Measurements from ENCODE around the gene SLFNL1.

Gene SLFNL1

DNA sequence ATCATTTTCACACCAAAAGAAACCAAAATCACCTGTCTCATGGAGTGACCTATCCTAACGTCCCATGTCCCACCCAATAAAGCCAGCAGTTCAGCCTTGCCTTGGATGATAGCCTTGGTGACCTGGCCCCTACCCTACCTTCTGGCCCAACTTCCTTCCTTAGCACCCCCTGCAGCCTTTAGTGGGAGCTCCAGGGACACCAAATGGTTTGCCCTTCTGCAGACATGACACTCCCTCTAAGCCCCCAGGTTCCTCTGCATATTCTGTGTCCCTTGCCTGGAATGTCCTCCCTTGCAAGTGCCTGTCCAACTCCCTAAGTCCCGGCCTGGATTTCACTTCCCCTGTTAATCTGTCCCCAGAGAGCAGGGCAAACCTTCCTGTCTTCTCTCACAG, 2.2 kb downstream of the SLFNL1 start:
- no peak for DNase-seq

DNA sequence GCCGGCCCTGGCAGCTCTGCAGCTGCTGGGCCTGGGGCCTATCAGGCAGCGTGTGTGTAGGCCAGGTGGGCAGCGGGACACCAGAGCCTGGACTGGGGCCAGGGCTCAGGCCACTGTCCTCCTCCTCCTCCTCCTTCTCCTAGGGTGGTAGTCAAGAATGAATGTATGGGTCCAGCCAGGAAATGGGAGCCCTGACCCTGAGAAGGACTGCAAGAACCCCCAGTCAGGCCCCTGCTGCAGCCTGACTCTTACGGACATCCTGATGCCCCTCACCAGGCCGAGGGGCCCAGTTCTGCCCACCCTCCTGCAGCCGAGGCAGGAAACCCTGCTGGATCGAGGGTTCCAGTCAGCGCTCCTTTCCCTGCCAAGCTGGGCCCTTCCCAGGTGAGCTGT, 3.5 kb downstream of the SLFNL1 start:
- DNase-seq = no peak

DNA sequence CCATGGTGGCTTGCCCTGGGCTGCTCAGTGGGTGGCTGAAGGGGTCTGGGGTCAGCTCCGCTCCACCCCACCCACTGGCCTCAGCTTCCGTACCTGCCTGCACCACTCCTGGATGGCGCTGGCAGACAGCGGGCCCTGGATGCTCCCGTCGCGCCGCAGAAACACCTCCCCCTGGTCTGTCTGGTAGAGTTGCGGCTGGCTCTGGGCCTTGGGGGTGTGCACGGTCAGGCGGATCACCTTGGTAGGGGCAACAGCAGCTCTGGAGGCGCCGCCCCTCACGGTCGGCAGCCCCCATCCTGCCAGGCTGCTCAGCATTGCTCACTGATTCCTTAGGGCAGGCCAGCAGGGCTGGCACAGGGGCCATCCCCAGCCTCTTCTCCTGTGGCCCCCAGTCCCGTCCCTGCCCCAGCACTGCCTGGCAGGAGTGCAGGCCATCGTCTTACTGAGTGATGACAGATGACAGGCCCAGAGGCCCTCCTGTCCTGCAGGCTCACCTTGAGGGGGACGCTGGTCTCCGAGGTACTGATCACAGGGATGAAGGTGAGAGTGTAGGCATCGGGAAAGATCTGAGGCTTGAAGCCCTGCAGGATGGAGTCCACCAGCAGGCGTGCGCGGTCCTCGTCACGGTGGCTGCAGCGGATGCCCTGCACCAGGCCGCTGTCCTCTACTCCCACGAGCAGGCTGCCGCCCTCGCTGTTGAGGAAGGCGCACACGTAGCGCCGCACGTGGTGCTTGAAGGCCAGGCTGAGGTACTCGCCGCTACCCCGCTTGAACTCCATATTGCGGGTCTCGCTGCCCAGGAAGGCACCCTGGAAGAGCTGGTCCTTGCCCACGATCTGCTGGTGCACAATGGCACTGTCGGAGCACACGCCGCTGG, 4.1 kb downstream of the SLFNL1 start:
- no peak for DNase-seq

DNA sequence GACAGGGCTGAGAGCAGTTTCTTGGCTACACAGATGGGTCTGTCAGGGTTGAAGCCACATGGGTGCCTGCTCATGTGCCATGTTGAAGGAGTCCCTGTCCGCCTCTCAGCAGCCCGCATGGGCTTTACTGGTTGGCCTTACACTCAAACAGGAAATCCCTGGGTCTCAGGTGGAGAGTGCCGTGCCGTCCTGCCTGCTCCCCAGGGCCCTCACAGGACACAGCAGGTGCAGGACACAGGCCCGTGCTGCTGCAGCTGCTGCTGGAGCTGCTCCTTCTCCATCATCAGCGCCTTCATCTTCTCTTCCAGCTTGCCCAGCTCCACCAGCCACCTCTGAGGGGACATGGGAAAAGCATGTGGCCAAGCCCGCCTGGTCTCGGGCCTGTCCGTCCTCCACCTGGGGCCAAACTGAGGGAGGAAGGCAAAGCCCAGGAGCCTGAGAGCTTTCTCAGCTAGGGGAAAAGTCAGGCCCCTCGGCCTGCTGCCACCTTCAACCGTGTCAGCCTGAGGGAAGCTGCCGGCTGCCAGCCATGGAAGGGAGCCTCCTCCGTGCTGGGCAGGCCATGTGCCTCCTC, 5.5 kb downstream of the SLFNL1 start:
- no peak for DNase-seq

DNA sequence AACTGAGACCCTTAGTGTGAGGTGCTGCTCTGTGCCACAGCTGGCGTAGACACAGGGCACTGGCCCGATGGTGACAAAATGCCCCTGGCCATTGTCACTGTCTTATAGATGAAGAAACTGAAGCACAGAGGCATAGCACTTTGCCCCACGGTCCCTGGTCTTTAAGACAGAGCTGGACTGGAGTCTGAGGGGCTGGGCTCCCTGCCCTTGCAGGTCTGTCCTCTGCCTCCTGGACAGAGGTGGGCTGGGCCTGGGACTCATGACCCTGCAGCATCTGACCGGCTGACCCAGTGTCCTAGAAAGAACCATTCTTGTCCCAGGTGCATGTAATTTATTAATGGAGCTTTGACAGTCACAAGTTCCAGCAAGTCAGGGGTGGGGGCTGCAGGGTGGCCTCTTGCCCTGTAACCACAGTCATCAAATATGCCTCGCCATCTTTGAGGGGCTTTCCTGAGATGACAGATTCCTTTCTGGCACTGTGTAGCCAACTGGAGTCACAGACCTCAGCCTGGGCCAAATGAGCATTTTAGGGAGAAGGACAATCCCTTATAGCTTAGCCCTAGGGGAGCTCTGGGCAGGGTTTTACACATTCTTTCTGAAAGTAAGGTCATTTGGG, 6.1 kb downstream of the SLFNL1 start:
- DNase-seq = no peak

DNA sequence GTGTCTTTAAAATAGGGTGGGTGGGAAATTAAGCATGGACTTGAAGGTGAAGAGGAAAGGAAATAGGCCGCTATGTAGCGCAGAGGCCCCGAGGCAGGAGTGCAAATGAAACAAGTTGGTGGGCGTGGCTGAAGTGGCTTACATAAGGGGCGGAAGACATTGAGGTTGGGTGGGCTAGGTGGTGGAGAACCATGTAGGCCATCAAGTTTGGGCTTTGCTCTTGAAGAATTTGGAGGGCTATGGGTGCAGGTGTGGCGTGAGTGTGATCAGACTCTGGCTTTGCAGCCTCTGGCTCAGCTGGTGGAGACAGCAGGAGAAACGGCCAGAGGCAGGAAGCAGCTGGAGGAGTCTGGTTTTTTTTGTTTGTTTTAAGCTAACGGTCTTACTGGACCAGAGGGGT, 6.7 kb downstream of the SLFNL1 start:
- no peak for DNase-seq

DNA sequence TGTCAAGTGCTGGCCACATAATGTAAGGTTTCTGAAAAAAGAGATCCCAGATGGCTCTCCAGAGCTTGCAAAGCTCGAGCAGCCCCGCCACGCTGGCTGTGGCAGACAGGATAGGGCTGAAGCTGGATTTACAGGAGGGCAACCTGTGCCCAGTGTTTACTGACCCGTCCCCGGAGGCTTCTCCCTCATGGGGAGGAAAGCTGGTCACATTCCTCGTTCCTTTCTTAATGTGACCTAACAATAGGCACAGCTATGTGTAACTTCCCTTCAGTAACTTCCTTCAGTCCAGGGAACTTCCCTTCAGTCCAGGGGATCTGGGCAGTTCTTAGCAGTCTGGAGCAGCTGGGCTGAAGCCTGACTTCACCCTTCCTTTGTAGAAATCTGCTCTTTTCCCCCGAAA, 7.7 kb downstream of the SLFNL1 start:
- no peak for DNase-seq

DNA sequence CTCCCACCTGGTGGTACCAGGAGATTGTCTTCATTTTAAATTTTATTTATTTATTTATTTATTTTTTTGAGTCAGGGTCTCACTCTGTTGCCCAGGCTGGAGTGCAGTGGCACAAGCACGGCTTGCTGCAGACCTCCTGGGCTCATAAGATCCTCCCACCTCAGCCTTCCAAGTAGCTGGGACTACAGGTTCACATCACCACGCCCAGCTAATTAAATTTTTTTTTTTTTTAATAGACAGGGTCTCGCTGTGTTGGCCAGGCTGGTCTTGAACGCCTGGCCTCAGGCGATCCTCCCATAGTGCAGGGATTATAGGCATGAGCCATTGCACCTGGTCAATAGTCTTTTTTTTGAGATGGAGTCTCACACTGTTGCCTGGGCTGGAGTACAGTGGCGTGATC, 8.5 kb downstream of the SLFNL1 start:
- DNase-seq = no peak

DNA sequence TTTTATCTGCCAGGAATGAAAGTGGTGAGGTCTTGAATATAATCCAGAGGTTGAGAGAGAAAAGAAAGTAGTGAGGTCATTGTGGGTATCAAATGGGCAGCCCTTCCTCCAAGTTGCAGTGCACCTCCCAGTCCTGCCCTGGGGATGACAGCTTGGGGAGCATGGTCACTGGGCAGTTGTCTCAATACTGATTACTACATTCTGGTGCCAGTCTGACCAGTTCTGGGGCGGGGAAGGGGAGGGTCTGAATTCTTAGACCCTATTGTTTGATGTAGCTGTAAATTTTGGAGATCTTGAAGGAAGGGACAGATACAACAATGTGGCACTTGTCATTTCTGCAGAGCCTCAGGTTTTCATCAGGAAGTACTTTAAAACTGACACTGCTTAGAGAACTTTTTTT, 11.2 kb downstream of the SLFNL1 start:
- DNase-seq = no peak

DNA sequence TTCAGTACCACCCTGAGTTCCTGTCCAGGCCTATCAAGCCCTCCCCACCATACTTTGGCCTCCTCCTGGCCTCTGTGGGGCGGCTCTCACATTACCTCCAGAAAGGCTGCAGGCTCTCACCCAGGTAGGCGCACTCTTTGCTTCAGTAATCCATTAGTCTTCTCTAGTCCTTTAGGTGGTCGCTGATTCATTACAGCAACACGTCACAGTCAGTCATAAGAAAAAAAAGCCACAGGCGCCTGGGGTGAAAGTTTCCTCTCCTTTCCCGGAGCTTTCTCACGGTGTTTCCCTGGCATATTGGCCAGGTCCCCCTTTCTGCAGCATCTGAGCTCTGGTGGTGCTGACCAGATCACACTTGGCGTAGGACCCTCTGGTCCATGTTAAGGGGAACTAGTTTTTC, 12.1 kb downstream of the SLFNL1 start:
- no peak for DNase-seq

DNA sequence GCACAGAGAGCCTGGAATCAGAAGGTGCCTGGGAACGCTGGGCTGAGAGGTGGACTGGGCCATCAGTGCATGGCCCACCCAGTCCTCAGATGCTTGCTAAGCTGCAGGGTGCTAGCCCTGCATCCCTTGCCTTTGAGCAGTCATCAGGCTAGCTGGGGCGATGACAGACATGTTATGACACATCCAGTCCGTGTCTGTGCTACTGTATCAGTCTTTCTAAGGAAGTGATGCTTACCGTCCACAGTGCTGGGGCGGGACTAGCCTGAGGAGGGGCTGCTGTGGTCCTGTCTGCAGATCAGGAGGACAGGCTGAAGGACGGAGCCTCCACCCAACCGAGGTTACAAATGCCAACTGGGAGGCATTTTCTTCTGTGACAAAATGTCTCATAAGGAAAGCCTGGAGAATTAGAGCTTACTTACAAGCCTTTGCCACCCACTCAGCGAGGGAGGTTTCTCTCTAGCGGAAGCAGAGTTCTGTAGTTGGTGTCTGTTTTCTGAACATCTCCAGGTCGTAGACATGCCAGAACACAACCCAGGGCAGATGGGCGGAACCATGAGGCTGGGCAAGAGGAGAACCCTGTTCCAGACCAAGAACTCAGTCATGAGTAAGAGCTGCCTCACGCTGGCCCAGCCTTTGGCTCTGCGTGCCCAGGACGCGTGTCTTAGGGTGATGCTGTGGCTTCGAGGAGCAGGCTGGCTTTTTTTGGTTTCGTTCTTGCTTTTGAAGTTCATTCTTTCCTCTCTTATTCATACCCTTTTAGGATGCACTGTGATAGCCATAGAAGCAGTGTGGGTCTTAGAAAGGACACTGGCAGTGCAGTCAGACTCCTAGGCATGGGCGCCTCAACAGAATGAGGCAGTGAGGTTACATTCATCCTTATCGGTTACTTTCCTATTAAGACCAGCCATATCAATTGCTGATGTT, 14.3 kb downstream of the SLFNL1 start:
- no peak for DNase-seq

DNA sequence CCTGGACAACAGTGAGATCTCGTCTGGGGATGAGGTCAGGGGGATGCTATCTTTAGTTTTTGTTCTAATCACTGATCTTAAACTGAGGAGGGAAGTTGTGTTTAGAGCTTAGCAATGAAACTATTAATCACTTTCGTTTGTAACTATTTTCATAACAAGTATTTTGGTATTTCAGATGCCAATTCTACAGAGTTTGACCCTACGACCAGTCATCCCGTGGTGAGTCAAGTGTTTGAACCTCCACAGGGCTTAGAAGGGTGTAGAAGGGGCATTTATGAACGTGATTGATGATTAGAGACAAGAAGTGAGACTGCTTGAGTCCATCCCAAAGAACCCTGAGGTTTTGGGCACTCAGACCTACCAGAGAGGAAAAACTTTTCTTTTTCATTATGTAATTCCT, 15.6 kb downstream of the SLFNL1 start:
- no peak for DNase-seq

DNA sequence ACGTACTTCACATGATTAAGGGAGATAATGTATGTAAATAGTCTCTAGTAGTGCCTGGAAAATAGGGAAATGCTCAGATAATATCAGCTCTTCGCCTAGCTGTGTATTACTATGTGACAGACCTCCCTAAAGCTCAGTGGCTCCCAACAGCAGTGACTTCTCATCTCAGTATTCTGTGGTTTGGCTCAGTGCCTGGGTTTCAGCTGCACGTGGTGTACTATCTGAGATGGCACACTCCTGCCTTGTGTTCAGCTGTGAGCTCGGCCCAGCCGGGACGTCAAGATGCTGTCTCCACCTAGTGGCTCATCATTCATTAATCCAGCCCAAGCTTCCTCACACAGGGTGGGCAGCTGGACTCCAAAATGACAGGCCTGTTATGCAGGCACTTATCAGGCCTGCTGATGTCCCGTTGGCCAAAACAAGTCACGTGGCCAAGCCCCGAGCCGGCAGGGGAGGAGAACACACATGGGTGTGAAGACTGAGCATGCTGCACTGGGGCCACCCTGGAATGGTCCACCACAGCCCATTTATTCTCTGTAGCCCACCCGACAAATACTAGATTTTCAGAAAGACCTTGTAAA, 17.8 kb downstream of the SLFNL1 start:
- DNase-seq = peak; percentile 92

DNA sequence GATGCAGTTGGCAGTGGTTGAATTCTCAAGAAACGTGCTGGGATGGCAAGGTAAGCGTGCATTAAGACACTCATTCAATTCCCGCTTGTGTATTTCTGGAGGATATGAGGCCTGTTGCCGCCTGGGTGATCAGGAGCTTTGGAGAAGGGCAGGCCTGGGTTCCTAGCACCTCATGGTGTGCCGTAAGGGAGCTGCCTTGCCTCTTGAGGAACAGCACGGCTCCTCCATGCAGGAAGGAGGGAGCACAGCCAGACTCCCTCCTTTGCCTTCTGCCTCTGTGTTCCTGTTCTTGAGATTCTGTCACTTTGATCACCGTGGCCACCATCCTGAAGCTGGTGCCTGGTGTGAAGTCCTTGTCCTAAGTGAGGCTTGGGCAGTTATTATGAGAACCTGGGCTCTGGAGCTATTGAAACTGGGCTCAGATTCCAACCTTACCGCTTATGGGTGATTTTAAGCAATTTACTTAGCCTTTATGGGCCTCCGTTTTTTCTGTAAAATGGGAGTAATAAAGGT, 18.3 kb downstream of the SLFNL1 start:
- no peak for DNase-seq

DNA sequence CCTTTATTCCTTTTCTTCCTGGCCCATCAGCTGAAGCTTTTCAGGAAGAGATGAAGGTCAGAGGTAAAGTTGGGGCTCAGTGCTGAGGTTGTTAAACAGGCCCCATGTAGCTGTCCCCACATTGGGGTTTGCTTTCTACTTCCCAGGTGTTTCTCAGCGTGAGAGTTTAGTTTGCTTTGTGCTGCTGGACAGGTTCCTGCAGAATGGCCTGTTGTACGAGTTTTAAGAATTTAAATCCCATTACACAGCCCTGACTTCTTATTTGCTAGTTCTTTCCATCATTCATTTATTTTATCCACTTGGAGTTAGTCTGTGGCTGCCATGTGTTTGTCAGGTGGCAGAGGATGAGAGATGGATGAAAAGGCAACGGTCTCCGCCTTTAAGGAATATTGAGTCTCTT, 22.9 kb downstream of the SLFNL1 start:
- no peak for DNase-seq

DNA sequence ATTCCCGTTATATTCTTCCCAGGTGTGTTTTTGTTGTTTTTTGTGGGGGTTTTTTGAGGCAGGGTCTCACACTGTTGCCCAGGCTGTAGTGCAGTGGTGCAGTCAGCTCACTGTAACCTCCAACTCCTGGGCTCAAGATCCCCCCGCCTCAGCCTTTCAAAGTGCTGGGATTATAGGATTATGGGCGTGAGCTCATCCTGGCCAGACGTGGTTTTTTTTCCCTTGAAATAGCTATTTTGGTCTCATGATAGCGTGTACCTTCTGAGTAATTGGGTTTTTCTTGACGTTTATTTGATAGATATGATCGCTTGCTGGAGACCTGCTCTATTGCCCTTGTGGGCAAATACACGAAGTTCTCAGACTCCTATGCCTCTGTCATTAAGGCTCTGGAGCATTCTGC, 24.4 kb downstream of the SLFNL1 start:
- no peak for DNase-seq

DNA sequence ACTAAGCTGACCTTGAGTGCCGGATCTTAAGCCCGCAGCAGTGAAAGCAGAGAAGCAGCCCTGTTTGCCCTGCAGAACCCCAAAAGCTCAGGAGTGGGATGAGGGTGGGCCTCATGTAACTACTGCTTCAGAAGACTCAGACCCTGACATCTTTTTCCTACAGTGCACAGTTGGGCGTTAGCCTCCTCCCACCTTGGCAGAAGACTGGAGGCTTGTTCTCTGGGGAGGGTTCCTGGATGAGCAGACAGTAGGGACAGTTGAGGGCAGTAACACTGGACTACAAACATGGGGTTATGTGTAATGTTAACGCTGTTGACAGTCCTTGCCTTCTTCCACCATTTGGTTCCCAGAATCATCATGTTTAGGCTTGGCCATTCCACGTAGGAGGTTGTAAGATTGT, 32.5 kb downstream of the SLFNL1 start:
- no peak for DNase-seq

DNA sequence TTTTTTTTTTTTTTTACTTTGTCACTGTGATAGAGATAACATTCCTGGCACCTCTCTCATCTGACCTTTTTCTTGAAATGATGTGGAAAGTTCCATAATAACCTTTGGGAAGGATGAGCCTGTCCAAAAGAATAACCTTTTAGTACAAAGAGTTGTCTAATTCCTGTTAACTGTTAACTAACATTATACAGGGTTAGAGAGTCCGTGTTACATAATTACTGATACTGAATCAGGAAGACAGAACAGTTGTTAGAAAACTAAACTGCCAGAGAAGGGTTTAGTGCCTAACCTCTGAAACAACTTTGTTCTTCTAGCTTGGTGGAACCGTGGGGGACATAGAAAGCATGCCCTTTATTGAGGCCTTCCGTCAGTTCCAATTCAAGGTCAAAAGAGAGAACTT, 33.2 kb downstream of the SLFNL1 start:
- DNase-seq = no peak

DNA sequence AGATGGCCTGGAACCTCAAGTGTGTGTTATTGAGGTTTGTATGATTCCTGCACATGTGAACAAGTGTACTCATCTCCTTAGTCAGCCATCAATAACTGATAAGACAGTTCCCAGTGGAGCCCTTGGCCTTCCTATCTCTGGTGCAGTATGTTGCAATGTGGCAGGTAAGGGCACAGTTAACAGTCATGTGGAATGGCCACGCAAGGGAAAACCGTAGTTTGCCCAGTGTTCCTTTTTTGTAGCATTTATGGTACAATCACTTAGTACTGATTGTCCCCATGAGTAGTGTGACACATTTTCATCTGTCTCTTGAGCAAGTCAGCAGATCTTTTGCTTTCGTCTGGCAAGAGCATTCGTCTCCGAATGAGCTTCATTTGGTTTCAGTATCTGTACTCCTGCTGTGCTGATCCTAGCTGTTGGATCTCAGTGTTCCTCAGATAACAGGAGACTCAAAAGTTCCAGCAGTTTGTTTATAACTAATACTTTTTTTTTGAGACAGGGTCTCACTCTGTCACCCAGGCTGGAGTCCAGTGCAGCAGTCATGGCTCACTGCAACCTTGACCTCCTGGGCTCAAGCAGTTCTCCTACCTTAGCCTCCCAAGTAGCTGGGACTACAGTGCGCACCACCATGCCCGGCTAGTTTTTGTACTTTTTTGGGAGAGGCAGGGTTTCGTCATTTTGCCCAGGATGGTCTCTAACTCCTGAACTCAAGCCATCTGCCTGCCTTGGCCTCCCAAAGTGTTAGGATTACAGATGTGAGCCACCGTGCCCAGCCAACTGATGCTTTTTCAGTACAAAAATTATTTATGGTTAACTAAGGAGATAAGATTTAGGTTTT, 33.9 kb downstream of the SLFNL1 start:
- DNase-seq = no peak

DNA sequence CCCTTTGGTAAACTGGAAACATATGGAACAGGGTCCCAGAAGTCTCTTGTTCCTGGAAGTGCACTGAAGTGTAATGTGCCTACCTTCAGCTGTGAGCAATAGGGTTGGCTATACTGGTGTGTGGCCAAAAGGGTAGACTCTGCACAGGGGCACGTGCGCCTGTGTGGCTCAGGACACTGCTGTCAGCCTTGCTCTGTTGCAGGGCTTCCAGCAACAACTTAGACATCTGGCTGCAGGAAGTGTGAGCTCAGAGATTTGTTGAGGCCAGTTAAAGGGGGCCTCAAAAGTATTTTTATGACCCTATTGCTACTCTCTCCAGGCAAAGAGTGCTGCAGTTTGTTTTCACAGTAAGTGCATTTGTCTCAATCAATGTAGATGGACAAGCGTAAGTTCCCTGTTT, 34.6 kb downstream of the SLFNL1 start:
- no peak for DNase-seq

DNA sequence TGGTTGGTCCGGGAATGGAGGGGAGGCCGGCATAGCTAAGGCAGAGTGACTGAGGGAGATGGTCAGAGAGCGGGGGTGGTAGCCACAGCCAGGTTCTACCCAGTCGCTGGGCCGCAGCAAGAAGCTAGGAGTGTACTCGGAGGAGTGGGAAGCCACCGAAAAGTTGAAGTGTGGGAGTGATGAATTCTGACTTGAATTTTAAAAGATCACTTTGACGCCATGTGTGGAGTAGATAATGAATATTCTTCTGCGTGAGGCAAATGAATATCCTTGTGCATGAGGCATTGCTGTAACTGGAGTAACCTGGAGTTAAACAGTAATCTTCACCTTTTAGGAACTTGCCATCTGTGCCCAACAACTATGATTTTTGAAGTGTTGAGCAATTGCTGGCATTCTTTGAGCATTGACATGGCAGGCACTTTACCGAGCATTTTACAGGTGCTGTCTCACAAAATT, 35.2 kb downstream of the SLFNL1 start:
- no peak for DNase-seq

DNA sequence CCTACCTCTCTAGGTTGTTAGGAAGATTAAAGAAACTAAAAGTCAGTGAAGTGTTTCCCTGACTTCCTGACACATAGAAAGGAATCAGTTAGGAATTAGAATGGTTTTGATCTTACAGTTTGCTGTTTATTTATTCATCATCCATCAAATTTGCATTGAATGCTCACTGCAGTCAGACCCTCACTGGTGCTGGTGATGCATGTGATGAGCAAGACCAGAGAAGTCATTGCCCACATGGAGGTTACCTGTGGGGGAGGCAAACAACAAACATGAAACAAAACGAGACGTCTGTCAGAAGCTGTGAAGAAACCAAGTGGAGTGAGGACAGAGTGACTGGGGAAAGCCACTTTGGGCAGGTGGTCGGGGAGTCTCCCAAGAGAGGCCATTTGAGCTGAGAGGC, 35.6 kb downstream of the SLFNL1 start:
- DNase-seq = peak; percentile 8
